ENCODE data around the gene PCNX1. TPM values are rescaled to one million over a fixed set of nuclear protein-coding genes. Genes with fewer than 3 reads are reported as not detected.

Gene PCNX1
- total RNA-seq, 6 experiments from 2014 or later = 35.1 to 49.6 (median 41.1) TPM

- Mint-ChIP-seq H3K9me3 (peaks cover 7% of the 10 kb centered on the region), H3K27me3 (ENCODE audit: insufficient read depth) (no peaks in the 10 kb centered on the region; the same call in 1 of the 2 replicates), H3K36me3 (ENCODE audit: low read depth) (peaks cover 30% of the 10 kb centered on the region), H3K4me1 (ENCODE audit: low read depth) (peaks cover 38% of the 10 kb centered on the region), H3K27ac (peak overlapping the region; percentile 71), H3K4me3 (peak overlapping the region; percentile 25; the same call in 1 of the 2 replicates)
- TF ChIP-seq CTCF (IDR thresholded peaks at IDR 0.05) = no peak
- no peak for DNase-seq
Observed at GRCh38 chr14:71048393-71048792, 141.1 kb downstream of the PCNX1 start.

- DNase-seq = peak; percentile 54
- Mint-ChIP-seq H3K4me3 (peak overlapping the region; percentile 50), H3K27me3 (ENCODE audit: insufficient read depth) (no peaks in the 10 kb centered on the region; the same call in 1 of the 2 replicates), H3K27ac (peak overlapping the region; percentile 92), H3K9me3 (no peaks in the 10 kb centered on the region), H3K36me3 (ENCODE audit: low read depth) (peaks cover 19% of the 10 kb centered on the region), H3K4me1 (ENCODE audit: low read depth) (peaks cover 27% of the 10 kb centered on the region)
- no peak for TF ChIP-seq CTCF (IDR thresholded peaks at IDR 0.05)
Observed at GRCh38 chr14:71049435-71050133, 142.3 kb downstream of the PCNX1 start.

- Mint-ChIP-seq H3K36me3 (ENCODE audit: low read depth) (peaks cover 12% of the 10 kb centered on the region), H3K4me3 (no peak overlapping the region), H3K27ac (peak overlapping the region; percentile 16; the same call in 1 of the 2 replicates), H3K27me3 (ENCODE audit: insufficient read depth) (no peaks in the 10 kb centered on the region; the same call in 1 of the 2 replicates), H3K9me3 (no peaks in the 10 kb centered on the region), H3K4me1 (ENCODE audit: low read depth) (peaks cover 20% of the 10 kb centered on the region)
- DNase-seq = peak; percentile 14
- TF ChIP-seq CTCF (IDR thresholded peaks at IDR 0.05) = peak; percentile 77
Observed at GRCh38 chr14:71050227-71050823, 143.1 kb downstream of the PCNX1 start.

GRCh38 chr14:71054706-71055105, 147.4 kb downstream of the PCNX1 start:
- no peak overlapping the region for H3K4me3 Mint-ChIP-seq
- H3K4me1 Mint-ChIP-seq (ENCODE audit: low read depth) = peaks cover 3% of the 10 kb centered on the region
- peaks cover 27% of the 10 kb centered on the region for H3K36me3 Mint-ChIP-seq (ENCODE audit: low read depth)
- DNase-seq = no peak
- H3K9me3 Mint-ChIP-seq = no peaks in the 10 kb centered on the region
- no peaks in the 10 kb centered on the region; the same call in 1 of the 2 replicates for H3K27me3 Mint-ChIP-seq (ENCODE audit: insufficient read depth)
- TF ChIP-seq CTCF (IDR thresholded peaks at IDR 0.05) = no peak
- no peak overlapping the region for H3K27ac Mint-ChIP-seq

- no peaks in the 10 kb centered on the region for H3K9me3 Mint-ChIP-seq
- H3K27ac Mint-ChIP-seq = no peak overlapping the region
- H3K27me3 Mint-ChIP-seq (ENCODE audit: insufficient read depth) = no peaks in the 10 kb centered on the region; the same call in 1 of the 2 replicates
- H3K36me3 Mint-ChIP-seq (ENCODE audit: low read depth) = peaks cover 39% of the 10 kb centered on the region
- H3K4me1 Mint-ChIP-seq (ENCODE audit: low read depth) = peaks cover 16% of the 10 kb centered on the region
- no peak for TF ChIP-seq CTCF (IDR thresholded peaks at IDR 0.05)
- DNase-seq = peak; percentile 7
- H3K4me3 Mint-ChIP-seq = no peak overlapping the region
Observed at GRCh38 chr14:71056168-71056567, 148.9 kb downstream of the PCNX1 start.

Data from HFFc6 (cell line).